ENCODE data around the gene TMX4. TPM values are rescaled to one million over a fixed set of nuclear protein-coding genes. Genes with fewer than 3 reads are reported as not detected.

Gene TMX4
- total and polyA plus RNA-seq, 2 experiments from 2014 or later, result 27.5 to 50.5 TPM

GRCh38 chr20:8020314-8021079 lies 936 bp upstream of the TMX4 start:
- WGBS (ENCODE audit: low lambda C conversion rate, missing lambda C conversion rate), result 43% methylated on average over 3 of the region's 3 CpGs
- Histone ChIP-seq H3K9me2 (replicated peaks; ENCODE audit: insufficient read depth) (no peaks in the 10 kb centered on the region), H3K4me1 (ENCODE audit: insufficient read depth) (peaks cover 4% of the 10 kb centered on the region), H3K4me3 (no peak overlapping the region), H3K9me3 (ENCODE audit: low read depth) (no peaks in the 10 kb centered on the region), H3K79me2 (peaks cover 25% of the 10 kb centered on the region), H4K20me1 (ENCODE audit: insufficient read depth, poor library complexity, severe bottlenecking) (no peaks in the 10 kb centered on the region), H2AFZ (no peak overlapping the region), H3K27ac (no peak overlapping the region), H3K4me2 (peak overlapping the region; percentile 78), H3K27me3 (no peaks in the 10 kb centered on the region), H3K36me3 (replicated peaks; ENCODE audit: insufficient read depth, low read depth) (no peaks in the 10 kb centered on the region)
- TF ChIP-seq, protein P1, sequence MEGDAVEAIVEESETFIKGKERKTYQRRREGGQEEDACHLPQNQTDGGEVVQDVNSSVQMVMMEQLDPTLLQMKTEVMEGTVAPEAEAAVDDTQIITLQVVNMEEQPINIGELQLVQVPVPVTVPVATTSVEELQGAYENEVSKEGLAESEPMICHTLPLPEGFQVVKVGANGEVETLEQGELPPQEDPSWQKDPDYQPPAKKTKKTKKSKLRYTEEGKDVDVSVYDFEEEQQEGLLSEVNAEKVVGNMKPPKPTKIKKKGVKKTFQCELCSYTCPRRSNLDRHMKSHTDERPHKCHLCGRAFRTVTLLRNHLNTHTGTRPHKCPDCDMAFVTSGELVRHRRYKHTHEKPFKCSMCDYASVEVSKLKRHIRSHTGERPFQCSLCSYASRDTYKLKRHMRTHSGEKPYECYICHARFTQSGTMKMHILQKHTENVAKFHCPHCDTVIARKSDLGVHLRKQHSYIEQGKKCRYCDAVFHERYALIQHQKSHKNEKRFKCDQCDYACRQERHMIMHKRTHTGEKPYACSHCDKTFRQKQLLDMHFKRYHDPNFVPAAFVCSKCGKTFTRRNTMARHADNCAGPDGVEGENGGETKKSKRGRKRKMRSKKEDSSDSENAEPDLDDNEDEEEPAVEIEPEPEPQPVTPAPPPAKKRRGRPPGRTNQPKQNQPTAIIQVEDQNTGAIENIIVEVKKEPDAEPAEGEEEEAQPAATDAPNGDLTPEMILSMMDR (IDR thresholded peaks at IDR 0.05; ENCODE audit: poor library complexity), result no peak
- TF ChIP-seq EZH2 (IDR thresholded peaks at IDR 0.05; ENCODE audit: borderline replicate concordance) (no peak), EZH2phosphoT487 (IDR thresholded peaks at IDR 0.05; ENCODE audit: low read depth, severe bottlenecking, unreplicated experiment) (no peak)
- no peak for DNase-seq (ENCODE audit: low spot score)

DNA sequence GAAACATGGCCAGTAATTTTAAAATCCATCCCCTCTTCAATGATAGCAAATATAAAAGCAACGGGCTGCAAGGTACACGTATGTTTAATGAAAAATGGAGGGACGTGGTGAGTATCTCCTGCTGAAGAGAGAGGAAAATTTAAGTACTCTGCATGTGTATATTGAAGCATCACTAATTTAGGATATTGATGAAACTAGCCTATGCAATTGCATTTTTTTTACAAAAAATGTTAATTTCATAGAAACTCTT lies 362 bp upstream of the TMX4 start:
- WGBS (ENCODE audit: low lambda C conversion rate, missing lambda C conversion rate), result 9% methylated on average over 3 of the region's 3 CpGs
- Histone ChIP-seq H3K27me3 (no peaks in the 10 kb centered on the region), H3K4me3 (no peak overlapping the region), H3K27ac (peak overlapping the region; percentile 28), H2AFZ (no peak overlapping the region), H3K9me2 (replicated peaks; ENCODE audit: insufficient read depth) (no peaks in the 10 kb centered on the region), H3K9me3 (ENCODE audit: low read depth) (no peaks in the 10 kb centered on the region), H3K4me2 (peak overlapping the region; percentile 78), H3K4me1 (ENCODE audit: insufficient read depth) (peaks cover 4% of the 10 kb centered on the region), H4K20me1 (ENCODE audit: insufficient read depth, poor library complexity, severe bottlenecking) (no peaks in the 10 kb centered on the region), H3K79me2 (peaks cover 31% of the 10 kb centered on the region), H3K36me3 (replicated peaks; ENCODE audit: insufficient read depth, low read depth) (no peaks in the 10 kb centered on the region)
- no peak for DNase-seq (ENCODE audit: low spot score)
- TF ChIP-seq, protein P1 (IDR thresholded peaks at IDR 0.05; ENCODE audit: poor library complexity), result no peak
- no peak for TF ChIP-seq EZH2phosphoT487 (IDR thresholded peaks at IDR 0.05; ENCODE audit: low read depth, severe bottlenecking, unreplicated experiment)
- no peak for TF ChIP-seq EZH2 (IDR thresholded peaks at IDR 0.05; ENCODE audit: borderline replicate concordance)

DNA sequence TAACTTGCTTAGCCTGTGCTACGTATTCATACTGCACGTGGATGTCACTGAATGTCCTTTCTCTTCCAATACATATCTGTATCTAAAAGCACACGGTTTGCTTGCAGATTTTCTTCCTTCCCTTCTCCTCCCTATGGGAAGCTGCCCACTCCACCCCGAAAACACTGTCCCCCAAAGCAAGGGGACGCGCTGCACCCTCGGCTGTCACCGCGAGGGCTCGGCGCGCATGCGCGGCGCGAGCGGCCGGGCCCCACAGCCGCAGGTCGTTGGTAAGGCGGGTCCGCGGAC lies 659 bp downstream of the TMX4 start:
- Histone ChIP-seq H3K9me3 (ENCODE audit: low read depth) (no peaks in the 10 kb centered on the region), H2AFZ (peak overlapping the region; percentile 80), H3K36me3 (replicated peaks; ENCODE audit: insufficient read depth, low read depth) (no peaks in the 10 kb centered on the region), H3K4me2 (peak overlapping the region; percentile 78), H3K79me2 (peaks cover 41% of the 10 kb centered on the region), H3K27me3 (no peaks in the 10 kb centered on the region), H3K4me1 (ENCODE audit: insufficient read depth) (peaks cover 4% of the 10 kb centered on the region), H3K4me3 (peak overlapping the region; percentile 84), H4K20me1 (ENCODE audit: insufficient read depth, poor library complexity, severe bottlenecking) (no peaks in the 10 kb centered on the region), H3K9me2 (replicated peaks; ENCODE audit: insufficient read depth) (no peaks in the 10 kb centered on the region), H3K27ac (peak overlapping the region; percentile 98)
- TF ChIP-seq, protein P1 (IDR thresholded peaks at IDR 0.05; ENCODE audit: poor library complexity), result no peak
- TF ChIP-seq EZH2 (IDR thresholded peaks at IDR 0.05; ENCODE audit: borderline replicate concordance), result no peak
- TF ChIP-seq EZH2phosphoT487 (IDR thresholded peaks at IDR 0.05; ENCODE audit: low read depth, severe bottlenecking, unreplicated experiment), result no peak
- under 1% methylated on average over 23 of the region's 23 CpGs for WGBS (ENCODE audit: low lambda C conversion rate, missing lambda C conversion rate)
- peak; percentile 84 for DNase-seq (ENCODE audit: low spot score)
